ENCODE results near the gene NUFIP2. TPM values are rescaled to one million over a fixed set of nuclear protein-coding genes. Genes with fewer than 3 reads are reported as not detected.

Gene NUFIP2
- total and polyA plus RNA-seq, 10 of the 15 experiments (the other 5 are each of a cell fraction or from before 2014, with no cell fraction given) = 3.7 to 32.3 (median 14.5) TPM

DNA sequence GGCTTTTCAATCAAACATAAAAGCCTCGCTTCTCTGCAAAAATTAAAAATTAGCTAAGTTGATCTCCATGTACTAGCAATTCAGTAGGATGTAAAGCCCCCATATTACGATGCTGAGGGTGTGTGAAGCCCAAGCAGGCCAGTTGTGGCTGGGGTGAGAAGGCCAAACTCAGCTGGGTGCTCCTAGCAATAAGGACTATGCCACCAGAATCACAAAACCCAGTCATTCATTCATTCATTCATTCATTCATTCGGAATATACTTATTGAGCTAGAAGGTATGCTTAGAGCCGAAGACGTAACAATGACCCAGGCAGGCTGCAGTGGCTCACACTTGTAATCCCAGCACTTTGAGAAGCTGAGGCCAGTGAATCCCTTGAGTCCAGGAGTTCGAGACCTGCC lies 51.2 kb downstream of the NUFIP2 start:
- 40% methylated on average over 6 of the region's 6 CpGs for WGBS (ENCODE audit: insufficient coverage, insufficient replicate concordance, low lambda C conversion rate, missing lambda C conversion rate)

More for the DNA sequence above, 51.2 kb downstream of the NUFIP2 start:
- Histone ChIP-seq H3K4me1 (ENCODE audit: control insufficient read depth, insufficient read depth, low read length) (no peaks in the 10 kb centered on the region; the same call in 1 of the 2 replicates), H3K9ac (ENCODE audit: control insufficient read depth, insufficient read depth, low read length) (no peak overlapping the region), H2AFZ (ENCODE audit: control insufficient read depth, low read depth, low read length) (no peak overlapping the region), H3K27me3 (replicated peaks in 1 of 2; ENCODE audit: control insufficient read depth in 2 of 2, insufficient read depth in 2 of 2, low read length in 1 of 2) (no peaks in the 10 kb centered on the region), H3K4me3 (no peak overlapping the region), H4K20me1 (ENCODE audit: control insufficient read depth, insufficient read depth) (no peaks in the 10 kb centered on the region), H3K4me2 (ENCODE audit: control insufficient read depth, insufficient read depth) (no peak overlapping the region), H3K9me3 (replicated peaks; ENCODE audit: control insufficient read depth, insufficient read depth, low read length) (no peaks in the 10 kb centered on the region), H3K79me2 (ENCODE audit: control insufficient read depth, insufficient read depth, low read length) (no peaks in the 10 kb centered on the region), H3K27ac (ENCODE audit: control insufficient read depth, insufficient read depth) (no peak overlapping the region), H3K36me3 (ENCODE audit: control insufficient read depth in 2 of 2, insufficient read depth in 2 of 2, low read length in 1 of 2) (no peaks in the 10 kb centered on the region)
- ChIA-PET RAD21 (ENCODE audit: unreplicated experiment) (no interaction called here), SMC1A (ENCODE audit: uncharacterized antibody, unreplicated experiment) (interaction anchor here (0.7 to 3.6 kb wide), 7 partner anchors 8 to 119 kb away, joined by 3 to 8 read pairs (median 7); no protein-coding TSS in a partner anchor), POLR2A (no interaction called here), CTCF (interaction anchor here (0.6 to 3.0 kb wide), 8 partner anchors 9 to 293 kb away, joined by 3 to 26 read pairs (median 3); no protein-coding TSS in a partner anchor)
- in situ Hi-C loops (cut with MboI) (no loop called here), intact Hi-C loops (cut with micrococcal nuclease; ENCODE audit: unreplicated experiment) (no loop called here)
- FAIRE-seq (no peak), ATAC-seq (no peak), DNase-seq (ENCODE audit: low read depth, low spot score) (no peak)
- TF ChIP-seq NR2C1 (IDR thresholded peaks at IDR 0.05) (no peak), NR2C2 (IDR thresholded peaks at IDR 0.05; ENCODE audit: borderline replicate concordance, control insufficient read depth, insufficient read length, low read depth) (no peak), ZNF24 (IDR thresholded peaks at IDR 0.05) (peak; percentile 68; the same call in 1 of the 2 replicates), NFYA (IDR thresholded peaks at IDR 0.05; ENCODE audit: borderline replicate concordance, low read depth, low read length) (no peak)
- TF ChIP-seq, protein P1, sequence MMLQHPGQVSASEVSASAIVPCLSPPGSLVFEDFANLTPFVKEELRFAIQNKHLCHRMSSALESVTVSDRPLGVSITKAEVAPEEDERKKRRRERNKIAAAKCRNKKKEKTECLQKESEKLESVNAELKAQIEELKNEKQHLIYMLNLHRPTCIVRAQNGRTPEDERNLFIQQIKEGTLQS (IDR thresholded peaks at IDR 0.05; ENCODE audit: borderline replicate concordance, extremely low read depth, low read depth, low read length) = no peak
- TF ChIP-seq, protein P2, sequence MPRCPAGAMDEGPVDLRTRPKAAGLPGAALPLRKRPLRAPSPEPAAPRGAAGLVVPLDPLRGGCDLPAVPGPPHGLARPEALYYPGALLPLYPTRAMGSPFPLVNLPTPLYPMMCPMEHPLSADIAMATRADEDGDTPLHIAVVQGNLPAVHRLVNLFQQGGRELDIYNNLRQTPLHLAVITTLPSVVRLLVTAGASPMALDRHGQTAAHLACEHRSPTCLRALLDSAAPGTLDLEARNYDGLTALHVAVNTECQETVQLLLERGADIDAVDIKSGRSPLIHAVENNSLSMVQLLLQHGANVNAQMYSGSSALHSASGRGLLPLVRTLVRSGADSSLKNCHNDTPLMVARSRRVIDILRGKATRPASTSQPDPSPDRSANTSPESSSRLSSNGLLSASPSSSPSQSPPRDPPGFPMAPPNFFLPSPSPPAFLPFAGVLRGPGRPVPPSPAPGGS (IDR thresholded peaks at IDR 0.05; ENCODE audit: borderline replicate concordance, insufficient read depth, low read depth, low read length, poor library complexity, severe bottlenecking) = no peak
- TF ChIP-seq, protein P3, sequence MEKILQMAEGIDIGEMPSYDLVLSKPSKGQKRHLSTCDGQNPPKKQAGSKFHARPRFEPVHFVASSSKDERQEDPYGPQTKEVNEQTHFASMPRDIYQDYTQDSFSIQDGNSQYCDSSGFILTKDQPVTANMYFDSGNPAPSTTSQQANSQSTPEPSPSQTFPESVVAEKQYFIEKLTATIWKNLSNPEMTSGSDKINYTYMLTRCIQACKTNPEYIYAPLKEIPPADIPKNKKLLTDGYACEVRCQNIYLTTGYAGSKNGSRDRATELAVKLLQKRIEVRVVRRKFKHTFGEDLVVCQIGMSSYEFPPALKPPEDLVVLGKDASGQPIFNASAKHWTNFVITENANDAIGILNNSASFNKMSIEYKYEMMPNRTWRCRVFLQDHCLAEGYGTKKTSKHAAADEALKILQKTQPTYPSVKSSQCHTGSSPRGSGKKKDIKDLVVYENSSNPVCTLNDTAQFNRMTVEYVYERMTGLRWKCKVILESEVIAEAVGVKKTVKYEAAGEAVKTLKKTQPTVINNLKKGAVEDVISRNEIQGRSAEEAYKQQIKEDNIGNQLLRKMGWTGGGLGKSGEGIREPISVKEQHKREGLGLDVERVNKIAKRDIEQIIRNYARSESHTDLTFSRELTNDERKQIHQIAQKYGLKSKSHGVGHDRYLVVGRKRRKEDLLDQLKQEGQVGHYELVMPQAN (conservative IDR thresholded peaks at IDR 0.05) = no peak
- BruUV-seq (replicated peaks) = no TSS peak
